ENCODE data around the gene ZNF467.

The ZNF467 gene

GRCh38 chr7:149769915-149770314 is 3.5 kb downstream of the ZNF467 start:
- DNase-seq, result no peak

- no peak for DNase-seq
Observed at GRCh38 chr7:149768931-149769330, 4.5 kb downstream of the ZNF467 start.

GRCh38 chr7:149767068-149767467 is 6.3 kb downstream of the ZNF467 start:
- no peak for DNase-seq

- no peak for DNase-seq
Observed at GRCh38 chr7:149766135-149766675, 7.2 kb downstream of the ZNF467 start.

- no peak for DNase-seq
Observed at GRCh38 chr7:149765399-149766121, 7.8 kb downstream of the ZNF467 start.

- no peak for DNase-seq
Observed at GRCh38 chr7:149764481-149765398, 8.6 kb downstream of the ZNF467 start.

GRCh38 chr7:149763563-149764240 is 9.7 kb downstream of the ZNF467 start:
- no peak for DNase-seq

- no peak for DNase-seq
Observed at GRCh38 chr7:149762610-149763009, 10.8 kb downstream of the ZNF467 start.

- no peak for DNase-seq
Observed at GRCh38 chr7:149762089-149762488, 11.3 kb downstream of the ZNF467 start.

- DNase-seq, result no peak
Observed at GRCh38 chr7:149761307-149761706, 12.1 kb downstream of the ZNF467 start.

GRCh38 chr7:149760538-149760937 is 12.8 kb downstream of the ZNF467 start:
- no peak for DNase-seq

GRCh38 chr7:149759093-149759860 is 14.1 kb downstream of the ZNF467 start:
- no peak for DNase-seq

- no peak for DNase-seq
Observed at GRCh38 chr7:149753375-149754233, 19.8 kb downstream of the ZNF467 start.

- DNase-seq, result no peak
Observed at GRCh38 chr7:149752646-149753045, 20.7 kb downstream of the ZNF467 start.

GRCh38 chr7:149751043-149751775 is 22.2 kb downstream of the ZNF467 start:
- no peak for DNase-seq

- DNase-seq, result no peak
Observed at GRCh38 chr7:149750122-149750845, 23.1 kb downstream of the ZNF467 start.

GRCh38 chr7:149748076-149748874 is 25.1 kb downstream of the ZNF467 start:
- no peak for DNase-seq

- DNase-seq, result no peak
Observed at GRCh38 chr7:149743476-149744255, 29.7 kb downstream of the ZNF467 start.

Data from NCI-H1048 (cell line).